WTC11 (cell line): ENCODE measurements around the gene HOXB8.

Source experiments
- CREB1 ChIP-seq: sonication (generic); formaldehyde crosslinking; IDR thresholded peaks from 2 replicates; pipeline ENCODE4 v1.8.0; 2023; ENCODE audit warnings: mild to moderate bottlenecking, missing genetic modification reagents
- CREM ChIP-seq: sonication (generic); formaldehyde crosslinking; IDR thresholded peaks from 2 replicates; pipeline ENCODE4 v1.8.1; 2022; ENCODE audit warnings: mild to moderate bottlenecking, missing genetic modification reagents, moderate library complexity
- CTCF ChIP-seq: fragments of 200-600 bp; IDR thresholded peaks from 2 replicates; pipeline ENCODE4 v1.8.0; 2022; ENCODE audit warnings: antibody characterized with exemption
- ESRRA ChIP-seq: sonication (generic); formaldehyde crosslinking; IDR thresholded peaks from 2 replicates; pipeline ENCODE4 v1.8.1; 2022; ENCODE audit warnings: mild to moderate bottlenecking, missing genetic modification reagents, borderline replicate concordance
- FOXK1 ChIP-seq: sonication (generic); formaldehyde crosslinking; IDR thresholded peaks from 2 replicates; pipeline ENCODE4 v1.8.0; 2022; ENCODE audit warnings: mild to moderate bottlenecking, moderate library complexity, missing genetic modification reagents
- HMGXB4 ChIP-seq: sonication (generic); formaldehyde crosslinking; IDR thresholded peaks from 2 replicates; pipeline ENCODE4 v1.8.1; 2023; ENCODE audit warnings: mild to moderate bottlenecking, moderate library complexity, missing genetic modification reagents
- IRF1 ChIP-seq: sonication (generic); formaldehyde crosslinking; IDR thresholded peaks from 2 replicates; pipeline ENCODE4 v1.8.0; 2023; ENCODE audit warnings: missing genetic modification reagents
- SMAD3 ChIP-seq: sonication (generic); formaldehyde crosslinking; IDR thresholded peaks from 2 replicates; pipeline ENCODE4 v1.8.0; 2022; ENCODE audit warnings: missing genetic modification reagents, mild to moderate bottlenecking, borderline replicate concordance
- STAT6 ChIP-seq: sonication (generic); formaldehyde crosslinking; conservative IDR thresholded peaks from 2 replicates; pipeline ENCODE4 v1.8.1; 2023; ENCODE audit warnings: mild to moderate bottlenecking, low read depth, missing genetic modification reagents, moderate library complexity
- TCF7 ChIP-seq: sonication (generic); formaldehyde crosslinking; IDR thresholded peaks from 2 replicates; pipeline ENCODE4 v1.8.0; 2022; ENCODE audit warnings: mild to moderate bottlenecking, low read depth, missing genetic modification reagents, moderate library complexity
- ZBTB21 ChIP-seq: sonication (generic); formaldehyde crosslinking; IDR thresholded peaks from 2 replicates; pipeline ENCODE4 v1.8.1; 2023; ENCODE audit warnings: mild to moderate bottlenecking, missing genetic modification reagents, borderline replicate concordance
- ZSCAN18 ChIP-seq: fragments of 250-450 bp; sonication (Bioruptor Pico); IDR thresholded peaks from 2 replicates; pipeline ENCODE4 v2.1.2; 2022; ENCODE audit warnings: mild to moderate bottlenecking, moderate library complexity
- TF ChIP-seq, protein P1 (sequence below): fragments of 250-450 bp; sonication (Bioruptor Pico); IDR thresholded peaks from 2 replicates; pipeline ENCODE4 v1.9.0; 2021; ENCODE audit warnings: mild to moderate bottlenecking, borderline replicate concordance

- TF ChIP-seq CTCF, result no peak
- no peak for TF ChIP-seq ZSCAN18 (CRISPR knock-in tag)
- no peak for TF ChIP-seq ESRRA
- no peak for TF ChIP-seq TCF7 (CRISPR knock-in tag)
- TF ChIP-seq IRF1 (CRISPR knock-in tag), result no peak
- no peak for TF ChIP-seq HMGXB4 (CRISPR knock-in tag)
- no peak for TF ChIP-seq FOXK1 (CRISPR knock-in tag)
- no peak for TF ChIP-seq STAT6
- TF ChIP-seq CREM, result no peak
- no peak for TF ChIP-seq ZBTB21 (CRISPR knock-in tag)
- TF ChIP-seq, protein P1, sequence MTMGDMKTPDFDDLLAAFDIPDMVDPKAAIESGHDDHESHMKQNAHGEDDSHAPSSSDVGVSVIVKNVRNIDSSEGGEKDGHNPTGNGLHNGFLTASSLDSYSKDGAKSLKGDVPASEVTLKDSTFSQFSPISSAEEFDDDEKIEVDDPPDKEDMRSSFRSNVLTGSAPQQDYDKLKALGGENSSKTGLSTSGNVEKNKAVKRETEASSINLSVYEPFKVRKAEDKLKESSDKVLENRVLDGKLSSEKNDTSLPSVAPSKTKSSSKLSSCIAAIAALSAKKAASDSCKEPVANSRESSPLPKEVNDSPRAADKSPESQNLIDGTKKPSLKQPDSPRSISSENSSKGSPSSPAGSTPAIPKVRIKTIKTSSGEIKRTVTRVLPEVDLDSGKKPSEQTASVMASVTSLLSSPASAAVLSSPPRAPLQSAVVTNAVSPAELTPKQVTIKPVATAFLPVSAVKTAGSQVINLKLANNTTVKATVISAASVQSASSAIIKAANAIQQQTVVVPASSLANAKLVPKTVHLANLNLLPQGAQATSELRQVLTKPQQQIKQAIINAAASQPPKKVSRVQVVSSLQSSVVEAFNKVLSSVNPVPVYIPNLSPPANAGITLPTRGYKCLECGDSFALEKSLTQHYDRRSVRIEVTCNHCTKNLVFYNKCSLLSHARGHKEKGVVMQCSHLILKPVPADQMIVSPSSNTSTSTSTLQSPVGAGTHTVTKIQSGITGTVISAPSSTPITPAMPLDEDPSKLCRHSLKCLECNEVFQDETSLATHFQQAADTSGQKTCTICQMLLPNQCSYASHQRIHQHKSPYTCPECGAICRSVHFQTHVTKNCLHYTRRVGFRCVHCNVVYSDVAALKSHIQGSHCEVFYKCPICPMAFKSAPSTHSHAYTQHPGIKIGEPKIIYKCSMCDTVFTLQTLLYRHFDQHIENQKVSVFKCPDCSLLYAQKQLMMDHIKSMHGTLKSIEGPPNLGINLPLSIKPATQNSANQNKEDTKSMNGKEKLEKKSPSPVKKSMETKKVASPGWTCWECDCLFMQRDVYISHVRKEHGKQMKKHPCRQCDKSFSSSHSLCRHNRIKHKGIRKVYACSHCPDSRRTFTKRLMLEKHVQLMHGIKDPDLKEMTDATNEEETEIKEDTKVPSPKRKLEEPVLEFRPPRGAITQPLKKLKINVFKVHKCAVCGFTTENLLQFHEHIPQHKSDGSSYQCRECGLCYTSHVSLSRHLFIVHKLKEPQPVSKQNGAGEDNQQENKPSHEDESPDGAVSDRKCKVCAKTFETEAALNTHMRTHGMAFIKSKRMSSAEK (CRISPR knock-in tag), result no peak
- TF ChIP-seq SMAD3 (CRISPR knock-in tag), result no peak
- no peak for TF ChIP-seq CREB1 (CRISPR knock-in tag)
Observed at GRCh38 chr17:48601539-48602425, 13.3 kb downstream of the HOXB8 start.
